Measurements from ENCODE around the gene LRRC47.

LRRC47 gene

GRCh38 chr1:3743826-3744225 is 52.5 kb downstream of the LRRC47 start:
- no peaks in the 10 kb centered on the region for H3K9me3 Mint-ChIP-seq
- H3K27ac Mint-ChIP-seq: no peak overlapping the region
- H3K36me3 Mint-ChIP-seq (ENCODE audit: low read depth): peaks cover 14% of the 10 kb centered on the region
- no peaks in the 10 kb centered on the region for H3K27me3 Mint-ChIP-seq
- H3K4me3 Mint-ChIP-seq: no peak overlapping the region
- peaks cover 17% of the 10 kb centered on the region for H3K4me1 Mint-ChIP-seq (ENCODE audit: low read depth)

- Mint-ChIP-seq H3K4me3 (no peak overlapping the region), H3K36me3 (ENCODE audit: low read depth) (peaks cover 14% of the 10 kb centered on the region), H3K4me1 (ENCODE audit: low read depth) (peaks cover 17% of the 10 kb centered on the region), H3K9me3 (no peaks in the 10 kb centered on the region), H3K27ac (no peak overlapping the region), H3K27me3 (no peaks in the 10 kb centered on the region)
Observed at GRCh38 chr1:3743421-3743820, 52.9 kb downstream of the LRRC47 start.

- Mint-ChIP-seq H3K9me3 (no peaks in the 10 kb centered on the region), H3K4me3 (no peak overlapping the region), H3K27ac (no peak overlapping the region), H3K27me3 (no peaks in the 10 kb centered on the region), H3K4me1 (ENCODE audit: low read depth) (peaks cover 11% of the 10 kb centered on the region), H3K36me3 (ENCODE audit: low read depth) (peaks cover 14% of the 10 kb centered on the region)
Observed at GRCh38 chr1:3742439-3743298, 53.6 kb downstream of the LRRC47 start.

- Mint-ChIP-seq H3K9me3 (no peaks in the 10 kb centered on the region), H3K4me1 (ENCODE audit: low read depth) (peaks cover 9% of the 10 kb centered on the region), H3K27me3 (no peaks in the 10 kb centered on the region), H3K27ac (no peak overlapping the region), H3K36me3 (ENCODE audit: low read depth) (peaks cover 20% of the 10 kb centered on the region), H3K4me3 (no peak overlapping the region)
Observed at GRCh38 chr1:3741566-3742438, 54.5 kb downstream of the LRRC47 start.

- H3K4me3 Mint-ChIP-seq: no peak overlapping the region
- H3K4me1 Mint-ChIP-seq (ENCODE audit: low read depth): peaks cover 2% of the 10 kb centered on the region
- H3K27me3 Mint-ChIP-seq: no peaks in the 10 kb centered on the region
- H3K27ac Mint-ChIP-seq: no peak overlapping the region
- no peaks in the 10 kb centered on the region for H3K9me3 Mint-ChIP-seq
- peaks cover 25% of the 10 kb centered on the region for H3K36me3 Mint-ChIP-seq (ENCODE audit: low read depth)
Observed at GRCh38 chr1:3740752-3741151, 55.5 kb downstream of the LRRC47 start.

- peaks cover 25% of the 10 kb centered on the region for H3K36me3 Mint-ChIP-seq (ENCODE audit: low read depth)
- no peaks in the 10 kb centered on the region for H3K27me3 Mint-ChIP-seq
- H3K4me1 Mint-ChIP-seq (ENCODE audit: low read depth): no peaks in the 10 kb centered on the region
- H3K27ac Mint-ChIP-seq: no peak overlapping the region
- no peak overlapping the region for H3K4me3 Mint-ChIP-seq
- no peaks in the 10 kb centered on the region for H3K9me3 Mint-ChIP-seq
Observed at GRCh38 chr1:3740042-3740441, 56.3 kb downstream of the LRRC47 start.

GRCh38 chr1:3738943-3739342 is 57.4 kb downstream of the LRRC47 start:
- no peaks in the 10 kb centered on the region for H3K9me3 Mint-ChIP-seq
- peaks cover 25% of the 10 kb centered on the region for H3K36me3 Mint-ChIP-seq (ENCODE audit: low read depth)
- no peaks in the 10 kb centered on the region for H3K27me3 Mint-ChIP-seq
- H3K27ac Mint-ChIP-seq: no peak overlapping the region
- H3K4me3 Mint-ChIP-seq: no peak overlapping the region
- H3K4me1 Mint-ChIP-seq (ENCODE audit: low read depth): no peaks in the 10 kb centered on the region

GRCh38 chr1:3736708-3737107 is 59.6 kb downstream of the LRRC47 start:
- H3K4me3 Mint-ChIP-seq: no peak overlapping the region
- H3K27ac Mint-ChIP-seq: no peak overlapping the region
- no peaks in the 10 kb centered on the region for H3K27me3 Mint-ChIP-seq
- H3K4me1 Mint-ChIP-seq (ENCODE audit: low read depth): no peaks in the 10 kb centered on the region
- peaks cover 14% of the 10 kb centered on the region for H3K36me3 Mint-ChIP-seq (ENCODE audit: low read depth)
- no peaks in the 10 kb centered on the region for H3K9me3 Mint-ChIP-seq

GRCh38 chr1:3736131-3736561 is 60.2 kb downstream of the LRRC47 start:
- Mint-ChIP-seq H3K27ac (no peak overlapping the region), H3K4me3 (no peak overlapping the region), H3K36me3 (ENCODE audit: low read depth) (peaks cover 11% of the 10 kb centered on the region), H3K9me3 (no peaks in the 10 kb centered on the region), H3K27me3 (no peaks in the 10 kb centered on the region), H3K4me1 (ENCODE audit: low read depth) (no peaks in the 10 kb centered on the region)

GRCh38 chr1:3735688-3736087 is 60.6 kb downstream of the LRRC47 start:
- Mint-ChIP-seq H3K4me1 (ENCODE audit: low read depth) (no peaks in the 10 kb centered on the region), H3K27ac (no peak overlapping the region), H3K4me3 (no peak overlapping the region), H3K27me3 (no peaks in the 10 kb centered on the region), H3K36me3 (ENCODE audit: low read depth) (peaks cover 11% of the 10 kb centered on the region), H3K9me3 (no peaks in the 10 kb centered on the region)

- Mint-ChIP-seq H3K27ac (no peak overlapping the region), H3K4me1 (ENCODE audit: low read depth) (no peaks in the 10 kb centered on the region), H3K36me3 (ENCODE audit: low read depth) (peaks cover 11% of the 10 kb centered on the region), H3K27me3 (no peaks in the 10 kb centered on the region), H3K4me3 (no peak overlapping the region), H3K9me3 (no peaks in the 10 kb centered on the region)
Observed at GRCh38 chr1:3735027-3735681, 61.1 kb downstream of the LRRC47 start.

- Mint-ChIP-seq H3K9me3 (no peaks in the 10 kb centered on the region), H3K4me1 (ENCODE audit: low read depth) (no peaks in the 10 kb centered on the region), H3K27ac (no peak overlapping the region), H3K4me3 (no peak overlapping the region), H3K36me3 (ENCODE audit: low read depth) (peaks cover 11% of the 10 kb centered on the region), H3K27me3 (no peaks in the 10 kb centered on the region)
Observed at GRCh38 chr1:3734602-3735001, 61.7 kb downstream of the LRRC47 start.

- Mint-ChIP-seq H3K27ac (no peak overlapping the region), H3K4me3 (no peak overlapping the region), H3K4me1 (ENCODE audit: low read depth) (no peaks in the 10 kb centered on the region), H3K27me3 (no peaks in the 10 kb centered on the region), H3K9me3 (no peaks in the 10 kb centered on the region), H3K36me3 (ENCODE audit: low read depth) (peaks cover 11% of the 10 kb centered on the region)
Observed at GRCh38 chr1:3733883-3734589, 62.3 kb downstream of the LRRC47 start.

GRCh38 chr1:3733094-3733882 is 63.0 kb downstream of the LRRC47 start:
- no peaks in the 10 kb centered on the region for H3K9me3 Mint-ChIP-seq

More at GRCh38 chr1:3733094-3733882, 63.0 kb downstream of the LRRC47 start:
- no peak overlapping the region for H3K27ac Mint-ChIP-seq
- no peaks in the 10 kb centered on the region for H3K4me1 Mint-ChIP-seq (ENCODE audit: low read depth)
- H3K4me3 Mint-ChIP-seq: no peak overlapping the region
- H3K36me3 Mint-ChIP-seq (ENCODE audit: low read depth): peaks cover 11% of the 10 kb centered on the region
- H3K27me3 Mint-ChIP-seq: no peaks in the 10 kb centered on the region
